Stimulated activated CD8-positive, alpha-beta memory T cell treated with anti-CD3 and anti-CD28 coated beads, Interleukin-12 subunit alpha, Interleukin-12 subunit beta, amount 100 ng/mL, for 24 hours (primary cell): ENCODE data around the gene STK11.

Experiments used
- DNase-seq: peaks from one replicate; pipeline ENCODE4 v3.0.0-alpha.2; 2020; ENCODE audit errors: extremely low read depth

Gene STK11

DNA sequence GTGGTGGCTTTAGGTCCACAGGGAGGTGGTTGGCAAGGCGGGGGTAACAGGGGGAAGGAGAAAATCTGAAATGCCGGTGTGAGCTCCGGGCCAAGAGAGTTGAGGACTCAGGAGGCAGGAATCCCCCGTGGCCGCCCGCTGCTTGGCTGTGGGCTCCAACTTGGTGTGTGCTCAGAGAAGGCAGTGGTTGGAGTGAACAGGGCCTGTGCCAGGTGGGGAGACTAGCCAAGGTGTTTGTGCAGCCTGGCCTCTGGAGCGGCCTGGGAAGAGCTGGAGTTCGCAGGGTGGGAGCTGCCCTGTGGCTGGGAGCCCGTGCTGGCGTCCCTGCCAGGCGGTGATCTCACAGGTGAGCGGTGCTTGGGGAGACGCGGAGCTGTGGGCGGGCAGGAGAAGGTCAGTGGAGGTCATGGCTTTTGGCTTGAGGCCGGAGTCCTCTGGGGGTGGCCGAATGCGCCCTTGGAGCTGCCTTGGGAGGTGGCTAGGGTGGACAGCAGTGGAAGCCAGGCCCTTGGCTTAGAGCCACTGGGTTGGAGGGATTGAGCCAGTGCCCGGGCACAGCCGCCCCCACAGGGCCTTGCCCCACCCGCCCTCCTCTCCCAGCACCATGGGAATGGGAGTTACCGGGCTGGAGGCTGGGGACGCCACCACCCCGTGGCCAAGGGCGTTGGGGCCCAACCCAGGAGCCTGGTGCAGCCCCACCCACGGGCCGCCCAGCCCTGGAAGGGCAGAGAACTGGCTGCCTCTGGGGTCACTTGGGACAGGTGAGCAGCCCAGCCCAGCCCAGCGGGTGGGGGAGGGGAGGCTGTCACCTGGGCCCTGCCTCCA lies 56.4 kb downstream of the STK11 start:
- no peak for DNase-seq

DNA sequence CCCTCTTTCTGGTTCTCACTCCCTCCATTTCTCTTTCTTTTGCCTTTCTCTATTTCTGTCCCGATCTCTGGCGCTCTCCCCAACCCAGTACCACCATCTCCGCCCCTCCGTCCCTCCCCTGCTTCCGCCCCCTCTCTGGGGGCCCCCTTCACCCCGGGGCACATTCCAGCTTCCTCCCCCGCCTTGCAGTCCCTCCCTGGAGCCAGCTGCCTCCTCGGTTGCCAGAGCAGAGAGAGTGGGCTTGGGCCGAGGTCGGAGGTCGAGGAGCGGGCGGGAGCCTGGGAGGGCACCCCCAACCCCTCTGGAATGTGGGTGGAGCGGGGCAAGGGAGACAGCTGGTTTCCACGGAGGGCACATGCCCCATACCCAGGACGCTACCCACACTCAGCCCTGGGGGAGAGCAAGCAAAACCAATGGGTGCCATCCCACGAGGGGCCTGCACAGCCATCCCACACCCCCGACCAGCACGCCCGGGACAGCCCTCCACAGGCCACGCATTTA lies 57.1 kb downstream of the STK11 start:
- DNase-seq = no peak

- no peak for DNase-seq
Measured at GRCh38 chr19:1263188-1263587, 57.6 kb downstream of the STK11 start.

GRCh38 chr19:1264801-1265614 lies 59.4 kb downstream of the STK11 start:
- no peak for DNase-seq

DNA sequence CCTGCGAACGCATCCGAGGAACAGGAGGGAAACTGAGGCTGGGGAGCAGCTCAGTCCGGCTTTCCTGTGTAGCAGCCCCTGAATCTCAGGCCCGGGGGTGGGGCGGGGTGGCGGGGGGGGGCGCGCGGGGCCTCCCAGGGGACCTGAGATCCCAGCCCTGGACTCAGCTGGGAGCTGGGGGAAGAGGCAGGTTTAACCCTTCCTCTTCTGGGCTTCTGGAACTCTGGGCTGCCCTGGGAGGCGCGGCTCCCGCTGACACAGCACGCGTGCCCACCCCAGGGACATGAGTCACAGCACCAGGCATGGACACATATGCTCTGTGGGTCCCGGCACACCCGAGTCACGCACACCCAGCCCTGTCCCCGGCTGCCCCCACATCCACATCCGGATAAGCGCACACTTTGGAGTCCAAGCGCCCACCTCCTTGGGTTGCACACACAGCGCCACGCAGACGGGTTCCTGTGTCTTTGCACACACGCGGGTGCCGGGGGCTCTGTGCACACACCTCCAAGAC lies 60.1 kb downstream of the STK11 start:
- DNase-seq = no peak

DNA sequence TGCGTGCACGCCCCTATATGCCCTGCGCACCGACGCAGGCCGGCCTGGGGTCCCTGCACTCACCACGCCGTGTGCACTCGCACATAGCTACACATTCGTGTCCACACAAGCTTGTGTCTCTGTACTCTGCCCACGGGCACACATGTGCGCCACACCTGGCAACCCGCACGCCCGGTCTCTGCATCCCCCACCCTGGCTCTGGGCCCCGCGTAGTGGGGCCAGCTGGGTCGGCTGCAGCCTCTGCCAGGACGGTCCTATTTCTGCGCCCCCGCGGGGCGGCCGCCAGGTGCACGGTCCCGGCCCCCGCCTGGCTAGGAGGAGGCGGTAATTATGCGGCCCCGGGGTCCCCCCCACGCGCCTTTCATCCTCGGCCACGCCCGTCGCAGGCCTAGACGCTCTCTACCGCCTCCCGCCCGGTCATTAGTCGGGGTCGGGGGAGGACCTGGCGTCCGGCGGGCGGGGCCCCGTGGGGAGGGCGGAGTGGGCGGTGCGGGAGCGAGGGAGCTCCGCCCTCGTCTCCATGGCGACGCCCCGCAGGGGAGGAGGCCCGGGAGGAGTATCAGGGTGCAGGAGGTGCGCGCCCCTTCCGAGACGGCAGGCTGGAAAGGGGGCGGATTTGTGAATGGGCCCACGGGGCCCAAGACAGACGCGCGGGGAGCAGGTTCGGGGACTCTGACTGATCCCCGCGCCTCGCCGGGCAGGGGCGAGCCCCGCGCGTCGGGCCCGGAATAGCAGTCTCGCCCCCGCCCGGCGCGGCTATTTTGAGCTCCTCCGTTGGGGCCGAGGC lies 60.7 kb downstream of the STK11 start:
- no peak for DNase-seq

DNA sequence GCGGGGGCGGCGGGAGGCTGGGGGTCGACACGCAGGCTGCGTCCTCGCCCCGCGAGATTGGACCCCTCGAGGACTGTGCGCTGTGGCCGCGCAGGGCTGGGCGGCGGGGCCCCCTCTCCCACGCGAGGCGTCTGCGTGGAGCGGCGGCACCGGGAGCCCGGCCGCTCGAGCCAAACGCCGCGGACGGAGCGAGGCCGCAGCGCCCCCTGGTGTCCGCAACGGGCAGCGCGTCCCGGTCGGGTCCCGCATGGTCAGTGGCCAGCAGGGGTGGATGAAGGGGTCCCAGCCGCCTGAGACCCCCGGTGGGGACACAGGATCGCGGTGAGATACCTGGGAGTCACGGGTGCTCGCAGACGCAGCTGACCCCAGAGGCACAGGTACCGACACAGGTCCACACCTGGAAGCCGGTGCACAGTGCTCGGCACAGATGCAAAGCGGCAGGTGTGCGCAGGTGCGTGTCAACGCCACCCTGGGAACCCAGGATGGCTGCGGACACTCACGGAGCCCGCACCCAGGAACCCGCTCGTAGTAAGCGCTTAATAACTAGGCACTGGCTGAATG lies 61.4 kb downstream of the STK11 start:
- no peak for DNase-seq

DNA sequence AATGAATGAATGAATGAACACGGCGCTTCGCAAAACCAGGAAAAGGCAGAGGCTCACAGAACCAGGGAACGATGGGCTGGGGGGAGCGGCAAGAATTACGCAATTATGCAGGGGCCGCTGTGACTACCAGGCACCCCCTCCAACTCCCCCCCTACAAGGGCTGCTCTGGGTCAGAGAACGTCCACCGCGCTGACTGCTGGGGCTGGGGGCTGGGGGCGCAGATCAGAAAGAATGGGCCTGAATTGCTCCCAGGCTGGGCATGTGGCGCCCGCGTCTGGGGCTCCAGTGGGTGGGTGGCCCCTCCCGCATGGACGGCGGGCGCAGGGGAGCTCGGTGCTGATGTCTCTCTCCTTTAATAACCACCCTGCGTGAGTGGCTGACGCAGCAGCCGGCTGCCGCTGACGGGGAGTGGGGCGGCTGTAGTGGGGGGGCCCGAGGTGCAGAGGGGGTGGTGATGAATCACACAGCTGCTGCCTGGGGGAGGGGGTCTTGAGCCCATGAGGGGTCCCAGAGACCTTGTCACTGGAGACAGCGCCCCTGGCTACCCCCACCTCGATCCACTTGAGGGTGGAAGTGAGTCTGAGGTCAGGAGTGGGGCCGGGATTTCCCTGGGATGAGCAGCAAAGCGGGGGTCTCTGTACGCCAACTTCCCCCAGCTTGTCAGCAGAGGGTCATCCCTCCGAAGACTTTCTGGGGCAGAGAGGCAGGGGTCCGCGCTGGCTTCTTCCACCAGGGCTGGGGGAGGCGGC lies 62.1 kb downstream of the STK11 start:
- DNase-seq = no peak

GRCh38 chr19:1268226-1269064 lies 62.9 kb downstream of the STK11 start:
- no peak for DNase-seq

DNA sequence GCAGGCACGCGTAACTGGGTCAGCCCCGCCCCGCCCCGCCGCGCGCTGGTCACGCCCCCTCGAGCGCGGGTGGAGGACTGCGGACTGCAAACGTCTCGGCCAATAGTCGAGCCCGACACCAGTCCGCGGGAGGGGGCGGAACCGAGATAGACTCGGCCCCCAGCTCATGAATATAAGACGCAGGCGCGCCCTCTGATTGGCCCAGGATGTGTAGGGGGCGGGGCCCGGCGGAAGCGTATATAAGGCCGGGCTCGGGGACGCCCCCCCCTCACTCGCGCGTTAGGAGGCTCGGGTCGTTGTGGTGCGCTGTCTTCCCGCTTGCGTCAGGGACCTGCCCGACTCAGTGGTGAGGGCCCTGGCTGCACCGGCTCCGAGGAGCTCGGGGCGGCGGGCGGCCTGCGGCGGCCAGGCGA lies 63.5 kb downstream of the STK11 start, which contains the start of gene CIRBP:
TSS of gene CIRBP (plus strand) at position 268 of the 413 bp plus-strand sequence. CDS start 1,602 bp downstream, outside the sequence.
- DNase-seq = peak; percentile 98

DNA sequence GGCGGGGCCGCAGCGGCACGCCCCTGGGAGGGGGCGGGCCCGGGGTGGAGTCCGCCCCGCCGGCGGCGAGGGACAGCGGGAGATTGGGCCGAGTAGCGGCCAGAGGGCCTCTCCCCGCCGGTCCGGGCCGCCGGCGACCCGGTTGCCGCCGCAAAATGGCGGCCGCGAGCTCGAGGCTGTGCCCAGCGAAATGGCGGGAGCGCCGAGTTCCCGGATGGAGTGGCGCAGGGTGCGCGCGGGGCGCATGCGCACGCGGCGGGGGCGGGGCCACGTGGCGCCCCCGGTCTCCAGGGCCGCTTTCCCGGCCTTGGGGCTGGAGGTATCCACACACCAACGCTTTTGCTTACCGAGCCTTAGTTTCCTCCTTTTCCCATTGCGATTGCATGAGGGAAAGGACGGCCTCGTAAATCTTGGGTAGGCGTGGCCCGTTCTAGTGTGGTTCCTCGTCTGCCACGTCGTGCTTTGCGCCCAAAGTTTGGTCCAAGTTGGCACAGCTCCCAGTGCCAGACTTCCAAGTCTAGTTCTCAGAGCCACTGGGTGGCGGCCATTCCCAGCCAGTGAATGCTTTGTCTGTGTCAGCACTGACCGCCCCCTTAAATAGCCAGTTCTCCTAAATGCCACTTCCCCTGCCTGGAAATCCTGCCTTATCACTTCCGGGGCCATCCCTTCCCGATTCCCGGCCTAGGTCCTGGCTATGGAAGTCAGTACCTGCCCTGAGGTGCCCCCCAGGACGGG lies 64.1 kb downstream of the STK11 start:
- DNase-seq = no peak

DNA sequence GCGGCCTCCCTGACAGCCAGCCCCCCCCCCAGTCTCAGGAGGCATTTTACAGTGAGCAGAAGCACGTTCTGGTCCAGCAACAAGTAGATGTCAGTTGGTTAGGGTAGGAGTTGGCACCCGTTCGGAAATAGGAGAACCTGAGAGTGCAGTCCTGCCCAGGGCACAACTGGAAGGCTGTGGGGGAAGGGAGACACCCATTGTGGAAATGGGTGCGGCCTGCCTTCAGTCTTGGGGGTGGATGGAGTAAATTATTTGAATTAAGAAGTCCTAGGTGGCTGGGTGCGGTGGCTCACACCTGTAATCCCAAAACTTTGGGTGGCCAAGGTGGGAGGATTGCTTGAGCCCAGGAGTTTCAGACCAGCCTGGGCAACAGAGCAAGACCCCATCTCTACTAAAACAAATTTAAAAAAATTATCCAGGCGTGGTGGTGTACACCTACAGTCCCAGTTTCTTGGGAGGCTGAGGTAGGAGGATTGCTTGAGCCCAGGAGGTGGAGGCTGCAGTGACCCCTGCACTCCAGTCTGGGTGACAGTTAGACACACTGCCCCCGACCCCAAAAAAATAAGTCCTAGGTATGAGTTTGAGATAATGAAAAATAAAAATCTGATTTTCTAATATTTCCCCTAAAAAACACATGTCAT lies 64.8 kb downstream of the STK11 start:
- no peak for DNase-seq

DNA sequence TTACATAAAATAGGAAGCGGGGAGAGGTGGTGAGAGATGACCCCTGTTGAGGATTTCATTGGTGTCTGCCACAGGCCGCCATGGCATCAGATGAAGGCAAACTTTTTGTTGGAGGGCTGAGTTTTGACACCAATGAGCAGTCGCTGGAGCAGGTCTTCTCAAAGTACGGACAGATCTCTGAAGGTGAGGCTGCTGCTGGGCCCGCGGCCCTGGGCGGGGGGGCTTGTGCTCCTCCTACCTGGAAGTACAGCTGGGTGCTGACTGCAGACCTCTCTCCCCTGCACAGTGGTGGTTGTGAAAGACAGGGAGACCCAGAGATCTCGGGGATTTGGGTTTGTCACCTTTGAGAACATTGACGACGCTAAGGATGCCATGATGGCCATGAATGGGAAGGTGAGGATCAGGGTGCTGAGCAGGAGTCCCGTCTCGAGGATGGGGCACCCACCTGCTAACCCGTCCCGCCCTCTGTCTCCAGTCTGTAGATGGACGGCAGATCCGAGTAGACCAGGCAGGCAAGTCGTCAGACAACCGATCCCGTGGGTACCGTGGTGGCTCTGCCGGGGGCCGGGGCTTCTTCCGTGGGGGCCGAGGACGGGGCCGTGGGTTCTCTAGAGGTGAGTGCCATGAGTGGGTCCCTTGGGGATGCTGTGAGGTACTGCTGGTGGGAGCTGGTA lies 65.4 kb downstream of the STK11 start:
- no peak for DNase-seq

DNA sequence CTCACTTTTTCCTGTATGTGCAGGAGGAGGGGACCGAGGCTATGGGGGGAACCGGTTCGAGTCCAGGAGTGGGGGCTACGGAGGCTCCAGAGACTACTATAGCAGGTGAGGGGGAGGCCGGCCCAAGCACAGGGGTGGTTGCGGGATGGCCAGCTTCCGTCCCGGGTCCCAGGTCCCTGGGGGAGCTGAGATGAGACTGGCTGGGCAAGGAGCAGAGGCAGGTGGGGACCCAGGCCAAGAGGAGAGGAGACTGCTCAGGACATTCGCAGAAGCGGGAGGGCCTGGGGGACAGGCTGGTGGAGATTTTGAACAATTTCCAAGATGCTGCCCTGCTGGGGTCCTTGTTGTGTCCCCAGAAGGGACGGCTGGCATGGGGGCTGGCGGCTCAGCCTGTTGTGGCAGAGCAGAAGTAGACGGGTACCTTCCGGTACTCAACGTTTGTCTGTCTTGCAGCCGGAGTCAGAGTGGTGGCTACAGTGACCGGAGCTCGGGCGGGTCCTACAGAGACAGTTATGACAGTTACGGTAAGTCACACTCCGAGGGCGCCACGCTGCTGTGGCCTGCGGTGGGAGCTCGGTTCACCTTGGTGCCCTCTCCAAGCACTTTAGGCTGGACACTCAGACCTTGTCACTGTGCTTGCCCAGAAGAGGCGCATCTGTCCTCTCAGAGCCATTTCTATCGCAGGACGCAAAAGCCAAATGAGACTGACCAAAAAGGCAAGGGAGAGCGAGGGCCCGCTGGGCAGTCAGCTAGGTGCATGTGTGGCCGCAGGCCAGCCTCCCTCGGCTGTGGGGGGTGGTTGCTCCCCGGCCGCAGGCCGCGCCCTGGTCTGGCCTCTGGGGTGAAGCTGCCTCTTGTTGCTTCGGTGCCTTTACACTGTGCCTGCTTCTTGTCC lies 66.2 kb downstream of the STK11 start:
- DNase-seq = no peak

GRCh38 chr19:1272423-1273262 lies 67.1 kb downstream of the STK11 start:
- DNase-seq = no peak
